Mammary epithelial cell (primary cell): ENCODE results near the gene SLC31A2.

ENCODE experiments used
- EZH2 ChIP-seq: IDR thresholded peaks from 2 replicates; pipeline ENCODE4 v1.6.1; 2012; ENCODE audit warnings: low read length, inconsistent platforms, borderline replicate concordance
- TF ChIP-seq, protein P1 (sequence below), 2 donors: IDR thresholded peaks in 1 of 2; conservative IDR thresholded peaks in 1 of 2; 2 replicates each; pipeline ENCODE4 v1.5.1; 2011 to 2012; ENCODE audit warnings: inconsistent platforms in 2 of 2, low read length in 2 of 2, mild to moderate bottlenecking in 2 of 2, control low read depth in 1 of 2, low read depth in 1 of 2; ENCODE audit not compliant: insufficient read depth in 1 of 2; ENCODE audit errors: extremely low read depth in 1 of 2

DNA sequence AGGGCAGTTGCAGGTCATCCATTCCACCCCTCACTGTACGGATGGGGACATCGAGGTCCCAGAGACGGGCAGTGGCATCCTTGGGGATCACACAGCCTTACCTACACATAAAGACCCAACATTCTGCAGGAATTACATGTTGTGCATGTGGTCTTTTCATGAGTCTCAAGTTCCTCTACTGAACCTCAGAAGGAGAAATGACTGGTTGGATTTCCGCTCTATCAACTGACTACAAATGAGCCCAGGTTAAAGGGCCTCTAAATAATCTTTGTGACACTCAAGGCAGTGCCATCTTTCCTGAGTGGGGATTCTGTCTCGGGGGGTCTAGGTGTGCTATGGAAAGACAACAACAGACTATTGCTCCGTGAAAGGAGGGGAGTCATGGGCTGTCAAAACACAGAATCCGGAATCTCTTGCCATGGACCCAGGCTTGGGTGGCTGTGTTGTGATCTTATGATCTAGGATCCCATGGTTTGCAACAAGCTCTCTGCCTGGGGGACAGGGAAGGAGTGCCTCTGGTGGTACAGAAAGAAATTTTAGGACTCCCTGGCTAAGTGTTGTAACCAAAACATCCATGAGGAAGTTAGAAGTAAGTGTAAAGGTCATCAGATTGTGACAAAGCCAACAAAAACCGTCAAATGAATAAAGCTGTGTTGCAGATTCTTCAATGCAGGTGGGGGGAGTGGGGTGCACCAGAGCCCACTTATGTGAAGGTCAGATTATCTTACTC lies 1.9 kb upstream of the SLC31A2 start:
- no peak for TF ChIP-seq EZH2
- TF ChIP-seq, protein P1, sequence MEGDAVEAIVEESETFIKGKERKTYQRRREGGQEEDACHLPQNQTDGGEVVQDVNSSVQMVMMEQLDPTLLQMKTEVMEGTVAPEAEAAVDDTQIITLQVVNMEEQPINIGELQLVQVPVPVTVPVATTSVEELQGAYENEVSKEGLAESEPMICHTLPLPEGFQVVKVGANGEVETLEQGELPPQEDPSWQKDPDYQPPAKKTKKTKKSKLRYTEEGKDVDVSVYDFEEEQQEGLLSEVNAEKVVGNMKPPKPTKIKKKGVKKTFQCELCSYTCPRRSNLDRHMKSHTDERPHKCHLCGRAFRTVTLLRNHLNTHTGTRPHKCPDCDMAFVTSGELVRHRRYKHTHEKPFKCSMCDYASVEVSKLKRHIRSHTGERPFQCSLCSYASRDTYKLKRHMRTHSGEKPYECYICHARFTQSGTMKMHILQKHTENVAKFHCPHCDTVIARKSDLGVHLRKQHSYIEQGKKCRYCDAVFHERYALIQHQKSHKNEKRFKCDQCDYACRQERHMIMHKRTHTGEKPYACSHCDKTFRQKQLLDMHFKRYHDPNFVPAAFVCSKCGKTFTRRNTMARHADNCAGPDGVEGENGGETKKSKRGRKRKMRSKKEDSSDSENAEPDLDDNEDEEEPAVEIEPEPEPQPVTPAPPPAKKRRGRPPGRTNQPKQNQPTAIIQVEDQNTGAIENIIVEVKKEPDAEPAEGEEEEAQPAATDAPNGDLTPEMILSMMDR (conservative IDR thresholded peaks at IDR 0.05 in 1 of 2, IDR thresholded peaks at IDR 0.05 in 1 of 2; ENCODE audit: extremely low read depth in 1 of 2, insufficient read depth in 1 of 2, low read depth in 1 of 2, low read length in 2 of 2) = no peak
